Dendritic cell treated with granulocyte-macrophage colony-stimulating factor and Interleukin-4, amounts not matched to agents 40 ng/mL and 50 ng/mL, for 4 days (primary cell): ENCODE results near the gene DPH2.

Source experiments
- H3K27ac Mint-ChIP-seq: one replicate; pipeline ENCODE4 v1.8.0; 2022; ENCODE audit warnings: mild to moderate bottlenecking, mixed read lengths
- H3K27me3 Mint-ChIP-seq: one replicate; pipeline ENCODE4 v1.8.0; 2022; ENCODE audit warnings: mild to moderate bottlenecking, mixed read lengths
- H3K36me3 Mint-ChIP-seq: one replicate; pipeline ENCODE4 v1.8.0; 2022; ENCODE audit warnings: low read depth, mixed read lengths
- H3K4me1 Mint-ChIP-seq: one replicate; pipeline ENCODE4 v1.8.0; 2022; ENCODE audit warnings: low read depth, mixed read lengths
- H3K4me3 Mint-ChIP-seq: one replicate; pipeline ENCODE4 v1.8.0; 2022; ENCODE audit warnings: mild to moderate bottlenecking, moderate library complexity, mixed read lengths
- H3K9me3 Mint-ChIP-seq: one replicate; pipeline ENCODE4 v1.8.0; 2022; ENCODE audit warnings: mixed read lengths
- intact Hi-C: fragments of 100-400 bp; cut with micrococcal nuclease; formaldehyde crosslinking; loops from one replicate; pipeline ENCODE4 v1.15.0; 2022

Gene DPH2

GRCh38 chr1:43999455-43999854 lies 29.6 kb downstream of the DPH2 start:
- no peak overlapping the region for H3K27ac Mint-ChIP-seq
- intact Hi-C loops, result no loop called here
- no peaks in the 10 kb centered on the region for H3K36me3 Mint-ChIP-seq
- H3K4me3 Mint-ChIP-seq, result no peak overlapping the region
- peaks cover 1% of the 10 kb centered on the region for H3K27me3 Mint-ChIP-seq
- no peaks in the 10 kb centered on the region for H3K4me1 Mint-ChIP-seq
- H3K9me3 Mint-ChIP-seq, result no peaks in the 10 kb centered on the region

GRCh38 chr1:44000122-44000665 lies 30.4 kb downstream of the DPH2 start:
- Mint-ChIP-seq H3K9me3 (no peaks in the 10 kb centered on the region), H3K36me3 (no peaks in the 10 kb centered on the region), H3K27ac (no peak overlapping the region), H3K27me3 (peaks cover 1% of the 10 kb centered on the region), H3K4me3 (no peak overlapping the region), H3K4me1 (no peaks in the 10 kb centered on the region)
- intact Hi-C loops, result no loop called here

- Mint-ChIP-seq H3K27ac (no peak overlapping the region), H3K27me3 (peaks cover 3% of the 10 kb centered on the region), H3K36me3 (no peaks in the 10 kb centered on the region), H3K9me3 (no peaks in the 10 kb centered on the region), H3K4me3 (no peak overlapping the region), H3K4me1 (no peaks in the 10 kb centered on the region)
- intact Hi-C loops, result no loop called here
These were observed 32.4 kb downstream of the DPH2 start for GRCh38 chr1:44002165-44002564.

GRCh38 chr1:44002606-44003157 lies 32.9 kb downstream of the DPH2 start:
- Mint-ChIP-seq H3K4me3 (no peak overlapping the region), H3K27me3 (peaks cover 2% of the 10 kb centered on the region), H3K9me3 (no peaks in the 10 kb centered on the region), H3K4me1 (no peaks in the 10 kb centered on the region), H3K36me3 (no peaks in the 10 kb centered on the region), H3K27ac (no peak overlapping the region)
- intact Hi-C loops, result no loop called here

GRCh38 chr1:44008259-44008658 lies 38.4 kb downstream of the DPH2 start:
- H3K36me3 Mint-ChIP-seq, result no peaks in the 10 kb centered on the region
- H3K27me3 Mint-ChIP-seq, result peaks cover 4% of the 10 kb centered on the region
- intact Hi-C loops, result no loop called here
- H3K27ac Mint-ChIP-seq, result no peak overlapping the region
- H3K4me3 Mint-ChIP-seq, result no peak overlapping the region
- no peaks in the 10 kb centered on the region for H3K4me1 Mint-ChIP-seq
- H3K9me3 Mint-ChIP-seq, result no peaks in the 10 kb centered on the region

GRCh38 chr1:44010935-44011471 lies 41.2 kb downstream of the DPH2 start:
- intact Hi-C loops, result no loop called here
- Mint-ChIP-seq H3K27ac (no peak overlapping the region), H3K4me3 (no peak overlapping the region), H3K36me3 (no peaks in the 10 kb centered on the region), H3K27me3 (peaks cover 8% of the 10 kb centered on the region), H3K4me1 (no peaks in the 10 kb centered on the region), H3K9me3 (no peaks in the 10 kb centered on the region)

GRCh38 chr1:44012404-44012803 lies 42.6 kb downstream of the DPH2 start:
- Mint-ChIP-seq H3K4me1 (no peaks in the 10 kb centered on the region), H3K9me3 (no peaks in the 10 kb centered on the region), H3K27ac (no peak overlapping the region), H3K4me3 (no peak overlapping the region), H3K27me3 (peaks cover 7% of the 10 kb centered on the region), H3K36me3 (no peaks in the 10 kb centered on the region)
- intact Hi-C loops, result no loop called here

- Mint-ChIP-seq H3K27me3 (peaks cover 7% of the 10 kb centered on the region), H3K4me1 (no peaks in the 10 kb centered on the region), H3K36me3 (no peaks in the 10 kb centered on the region), H3K27ac (no peak overlapping the region), H3K9me3 (no peaks in the 10 kb centered on the region), H3K4me3 (no peak overlapping the region)
- intact Hi-C loops, result no loop called here
These were observed 43.3 kb downstream of the DPH2 start for GRCh38 chr1:44012941-44013609.

GRCh38 chr1:44013949-44014348 lies 44.1 kb downstream of the DPH2 start:
- Mint-ChIP-seq H3K4me1 (no peaks in the 10 kb centered on the region), H3K27ac (no peak overlapping the region), H3K27me3 (peaks cover 7% of the 10 kb centered on the region), H3K36me3 (no peaks in the 10 kb centered on the region), H3K4me3 (no peak overlapping the region), H3K9me3 (no peaks in the 10 kb centered on the region)
- intact Hi-C loops, result no loop called here

GRCh38 chr1:44014365-44015104 lies 44.7 kb downstream of the DPH2 start:
- Mint-ChIP-seq H3K9me3 (no peaks in the 10 kb centered on the region), H3K27ac (no peak overlapping the region), H3K4me3 (no peak overlapping the region), H3K27me3 (peaks cover 7% of the 10 kb centered on the region), H3K4me1 (no peaks in the 10 kb centered on the region), H3K36me3 (no peaks in the 10 kb centered on the region)
- intact Hi-C loops, result no loop called here

- Mint-ChIP-seq H3K9me3 (no peaks in the 10 kb centered on the region), H3K27ac (no peak overlapping the region), H3K4me1 (no peaks in the 10 kb centered on the region), H3K36me3 (no peaks in the 10 kb centered on the region), H3K4me3 (no peak overlapping the region), H3K27me3 (peaks cover 7% of the 10 kb centered on the region)
- intact Hi-C loops, result no loop called here
These were observed 45.4 kb downstream of the DPH2 start for GRCh38 chr1:44015206-44015605.

- Mint-ChIP-seq H3K4me1 (no peaks in the 10 kb centered on the region), H3K9me3 (no peaks in the 10 kb centered on the region), H3K4me3 (no peak overlapping the region), H3K27ac (no peak overlapping the region), H3K27me3 (peaks cover 7% of the 10 kb centered on the region), H3K36me3 (no peaks in the 10 kb centered on the region)
- intact Hi-C loops, result no loop called here
These were observed 46.5 kb downstream of the DPH2 start for GRCh38 chr1:44016041-44016889.

- H3K4me3 Mint-ChIP-seq, result no peak overlapping the region
- H3K4me1 Mint-ChIP-seq, result no peaks in the 10 kb centered on the region
- peaks cover 7% of the 10 kb centered on the region for H3K27me3 Mint-ChIP-seq
- no peaks in the 10 kb centered on the region for H3K36me3 Mint-ChIP-seq
- no peak overlapping the region for H3K27ac Mint-ChIP-seq
- no peaks in the 10 kb centered on the region for H3K9me3 Mint-ChIP-seq
- intact Hi-C loops, result no loop called here
These were observed 47.1 kb downstream of the DPH2 start for GRCh38 chr1:44016890-44017400.
